GM04504 (cell line): Measurements from ENCODE around the gene DNAJC15.
"Not testable (repeated sequence)": the region's sequence is repeated elsewhere in the genome, so short reads cannot be mapped to it uniquely, and the experiment has no call there.

Source experiments
- DNase-seq: peaks from one replicate; pipeline ENCODE4 v3.0.0-alpha.2; 2012; ENCODE audit warnings: low read depth

Gene DNAJC15

DNA sequence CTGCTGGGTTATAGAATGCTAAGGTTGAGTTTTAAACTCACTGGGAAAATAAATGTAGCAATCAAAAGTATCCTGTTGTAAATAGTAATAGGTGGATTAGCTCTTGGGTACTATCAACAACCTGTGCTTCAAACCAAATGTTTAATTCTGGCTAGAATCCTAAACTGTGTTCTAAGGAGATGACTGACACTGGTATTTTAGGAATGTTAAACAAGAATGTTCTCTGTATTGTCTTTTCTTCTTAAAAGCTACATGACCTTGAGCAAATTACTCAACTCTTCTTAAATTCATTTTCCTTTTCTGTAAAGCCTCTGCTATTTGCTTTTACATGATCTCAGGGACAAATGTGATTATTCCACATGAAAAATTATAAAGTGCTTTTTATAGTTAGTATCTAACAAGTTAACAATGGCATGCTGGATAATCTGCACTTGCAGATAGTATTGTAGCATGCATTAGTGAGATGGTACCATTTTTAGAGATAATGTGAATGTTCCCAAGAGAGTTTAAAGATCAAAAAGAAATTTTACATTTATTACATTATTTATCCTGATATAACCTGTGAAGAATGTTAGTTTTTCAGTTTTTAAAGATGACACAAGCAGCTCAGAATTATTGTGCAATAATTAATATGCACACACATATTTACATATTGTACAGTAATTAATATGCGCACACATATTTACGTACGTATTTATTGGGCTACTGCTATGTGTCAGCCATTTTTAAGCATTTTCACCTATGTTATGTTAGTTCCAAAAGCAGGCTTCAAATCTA, 17.7 kb upstream of the DNAJC15 start:
- DNase-seq = no peak

DNA sequence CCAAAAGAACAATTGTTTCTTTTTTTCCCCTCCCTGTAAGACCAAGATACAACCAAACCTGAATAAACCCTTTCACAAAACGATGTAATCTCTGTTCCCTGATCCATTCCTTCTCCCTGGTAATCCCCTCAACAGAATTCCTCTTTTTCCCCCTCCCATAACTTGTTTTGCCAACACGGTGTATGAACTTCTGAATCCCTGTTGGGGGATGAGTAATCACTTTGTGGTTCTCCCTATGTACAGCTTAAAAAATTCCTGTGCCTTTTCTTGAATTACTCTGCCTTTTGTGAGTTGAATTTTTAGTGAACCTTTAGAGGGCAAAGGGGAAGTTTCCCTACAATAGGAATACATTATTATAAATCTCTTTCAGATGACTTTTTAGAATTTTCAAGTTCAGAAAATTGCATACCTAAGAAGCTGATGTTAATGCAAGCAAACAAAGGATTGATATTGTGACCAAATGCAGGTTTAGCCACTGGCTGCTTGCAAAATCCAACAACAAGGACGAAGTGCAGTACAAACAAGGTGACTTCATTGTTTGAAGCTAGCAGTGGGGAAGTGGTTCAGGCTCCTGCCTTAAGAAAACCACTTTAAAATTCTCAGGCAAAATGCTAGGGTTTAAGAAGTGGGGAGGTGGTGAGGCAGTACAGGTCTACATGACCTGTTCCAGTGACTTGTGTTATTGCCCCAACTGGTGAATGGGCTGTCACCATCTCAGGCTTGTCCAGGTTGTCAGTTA, 16.3 kb upstream of the DNAJC15 start:
- no peak for DNase-seq

DNA sequence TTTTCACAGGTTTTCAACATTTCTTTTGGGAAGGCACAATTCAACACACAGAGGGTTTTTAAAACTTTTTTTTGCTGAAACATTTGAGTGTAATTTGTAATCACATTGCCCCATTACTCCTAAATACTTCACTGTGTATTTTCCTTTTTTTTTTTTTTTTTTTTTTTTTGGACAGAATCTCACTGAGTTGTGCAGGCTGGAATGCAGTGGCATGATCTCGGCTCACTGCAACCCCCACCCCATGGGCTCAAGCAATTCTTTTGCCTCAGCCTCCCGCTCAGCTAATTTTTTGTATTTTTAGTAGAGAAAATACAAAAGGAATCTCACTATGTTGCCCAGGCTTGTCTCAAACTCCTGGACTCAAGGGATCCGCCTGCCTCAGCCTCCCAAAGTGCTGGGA, 14.8 kb upstream of the DNAJC15 start:
- no peak for DNase-seq

DNA sequence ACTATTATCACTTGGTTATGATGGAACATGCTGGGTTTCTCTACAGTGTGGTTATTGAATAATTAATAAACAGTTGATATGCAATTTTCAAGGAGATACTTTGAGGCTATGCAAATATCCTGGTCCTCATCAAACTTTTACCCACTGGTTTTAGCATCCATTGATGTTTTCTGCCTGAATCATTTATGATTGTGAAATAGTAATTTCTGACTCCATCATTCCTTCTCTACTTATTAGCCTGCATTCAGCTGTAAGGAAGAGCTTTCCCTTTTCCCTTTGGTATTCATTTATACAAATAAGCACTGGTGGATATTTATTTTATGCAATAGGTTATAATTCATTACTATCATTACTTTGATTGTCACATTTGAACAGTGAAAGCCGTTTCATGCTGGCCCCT, 13.9 kb upstream of the DNAJC15 start:
- DNase-seq = no peak

DNA sequence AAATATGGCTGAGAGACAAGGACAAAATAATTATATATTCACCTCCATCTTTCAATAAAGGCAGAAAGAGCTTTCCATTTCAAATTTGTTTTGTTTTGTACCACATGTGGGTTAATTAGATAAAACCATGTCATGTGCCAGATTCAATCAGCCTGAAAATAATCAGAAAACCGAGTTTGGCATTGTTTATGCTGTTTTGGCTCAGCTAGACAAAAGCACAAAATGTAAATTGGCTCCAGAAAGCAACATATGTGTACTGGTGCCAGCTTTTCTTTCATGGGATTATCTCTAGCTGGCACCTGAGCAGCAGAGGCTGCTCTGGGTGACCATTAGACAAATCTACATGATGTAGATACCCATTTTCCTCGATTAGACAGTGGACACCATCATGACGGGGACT, 9.2 kb upstream of the DNAJC15 start:
- DNase-seq = no peak

DNA sequence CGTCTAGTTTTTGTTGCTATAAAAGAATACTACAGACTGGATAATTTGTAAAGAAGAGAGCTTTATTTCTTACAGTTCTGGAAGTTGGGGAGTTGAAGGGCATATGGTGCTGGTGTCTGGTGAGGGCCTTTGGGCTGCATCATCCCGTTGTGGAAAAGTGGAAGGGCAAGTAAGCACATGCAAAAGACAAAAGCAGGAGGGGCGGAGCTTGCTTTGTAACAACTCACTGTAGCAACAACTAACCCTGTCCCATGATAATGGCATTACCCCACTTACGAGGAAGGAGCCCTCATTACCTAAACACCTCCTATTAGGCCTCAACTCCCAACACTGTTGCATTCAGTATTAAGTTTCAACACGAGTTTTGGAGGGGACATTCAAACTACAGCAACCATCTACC, 7.2 kb upstream of the DNAJC15 start:
- DNase-seq = no peak

DNA sequence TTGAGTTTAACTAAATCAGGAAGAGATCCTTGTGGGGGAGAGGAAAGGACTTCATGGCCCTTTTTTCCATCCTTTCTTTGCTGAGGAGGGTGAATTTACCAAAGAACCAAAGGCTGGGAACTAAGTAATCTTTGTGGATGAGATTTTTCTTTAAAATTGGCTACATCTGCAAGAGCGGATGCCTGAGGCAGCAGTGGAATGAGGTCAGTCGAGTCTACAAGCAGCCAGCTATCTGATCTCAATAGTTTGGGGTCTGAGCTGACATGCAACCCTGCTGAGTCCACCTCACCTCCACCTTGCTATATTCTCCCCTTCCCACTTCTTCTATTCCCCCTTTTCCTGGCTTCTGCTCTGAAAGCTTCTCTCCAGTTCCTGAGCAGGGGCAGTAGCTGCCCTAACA, 3.6 kb upstream of the DNAJC15 start:
- no peak for DNase-seq

DNA sequence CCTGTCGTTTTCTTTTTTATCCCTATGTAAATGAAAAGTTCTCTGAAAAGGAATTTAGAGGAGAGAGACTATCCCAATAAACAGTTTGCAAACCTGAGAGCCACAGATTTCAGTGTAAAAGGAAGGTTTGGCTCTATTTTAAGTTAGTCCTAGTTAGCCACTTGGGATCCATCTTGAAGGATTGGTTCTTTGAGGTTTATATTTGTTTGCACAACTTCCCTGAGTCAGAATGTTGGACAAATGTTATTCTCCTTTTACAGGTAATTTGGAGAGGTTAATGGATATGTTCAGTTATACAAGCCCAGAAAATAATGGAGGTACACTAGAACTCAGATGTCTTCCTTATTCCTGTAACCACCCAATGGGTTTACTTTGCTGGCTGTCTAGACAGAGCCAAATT, 2.6 kb upstream of the DNAJC15 start:
- no peak for DNase-seq

DNA sequence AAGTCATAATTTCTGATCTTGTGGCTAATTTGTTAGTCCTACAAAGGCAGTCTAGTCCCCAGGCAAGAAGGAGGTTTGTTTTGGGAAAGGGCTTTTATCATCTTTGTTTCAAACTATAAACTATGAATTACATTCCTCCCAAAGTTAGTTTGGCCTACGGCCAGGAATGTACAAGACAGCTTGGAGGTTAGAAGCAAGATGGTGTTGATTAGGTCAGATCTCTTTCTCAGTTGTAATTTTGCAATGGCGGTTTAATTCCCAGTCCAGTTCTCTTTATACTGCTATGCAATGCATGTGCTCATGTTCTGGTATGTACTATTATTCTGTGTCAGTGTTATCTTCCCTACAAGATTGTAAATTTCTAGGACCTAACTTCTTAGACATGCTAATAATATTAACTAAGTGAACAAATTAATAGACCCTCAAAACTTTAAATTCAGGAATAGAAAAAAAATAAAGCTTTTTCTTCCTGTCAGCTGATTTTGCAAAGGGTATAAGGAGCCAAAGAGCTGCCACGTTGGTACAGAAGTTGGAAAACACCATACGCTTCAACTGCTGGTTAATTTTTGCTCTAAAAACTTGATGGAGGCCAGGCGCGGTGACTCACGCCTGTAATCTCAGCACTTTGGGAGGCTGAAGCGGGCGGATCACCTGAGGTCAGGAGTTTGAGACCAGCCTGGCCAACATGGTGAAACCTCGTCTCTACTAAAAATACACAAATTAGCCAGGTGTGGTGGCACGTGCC, 1.3 kb upstream of the DNAJC15 start:
- DNase-seq = peak; percentile 31

DNA sequence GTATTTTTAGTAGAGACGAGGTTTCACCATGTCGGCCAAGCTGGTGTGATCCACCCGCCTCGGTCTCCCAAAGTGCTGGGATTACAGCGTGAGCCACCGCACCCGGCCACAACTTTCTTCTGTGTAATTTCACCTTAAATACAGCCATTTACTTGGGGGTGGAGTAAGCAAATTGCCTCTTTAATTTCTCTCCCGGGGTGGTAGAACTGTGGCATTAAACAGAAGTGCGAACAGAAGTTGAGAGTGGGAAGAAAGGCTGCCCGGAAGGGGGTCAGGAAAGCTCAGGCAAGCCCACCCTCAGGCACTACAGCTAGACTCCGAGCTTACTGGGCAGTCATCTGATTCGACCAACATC, 475 bp upstream of the DNAJC15 start:
- DNase-seq = no peak

DNA sequence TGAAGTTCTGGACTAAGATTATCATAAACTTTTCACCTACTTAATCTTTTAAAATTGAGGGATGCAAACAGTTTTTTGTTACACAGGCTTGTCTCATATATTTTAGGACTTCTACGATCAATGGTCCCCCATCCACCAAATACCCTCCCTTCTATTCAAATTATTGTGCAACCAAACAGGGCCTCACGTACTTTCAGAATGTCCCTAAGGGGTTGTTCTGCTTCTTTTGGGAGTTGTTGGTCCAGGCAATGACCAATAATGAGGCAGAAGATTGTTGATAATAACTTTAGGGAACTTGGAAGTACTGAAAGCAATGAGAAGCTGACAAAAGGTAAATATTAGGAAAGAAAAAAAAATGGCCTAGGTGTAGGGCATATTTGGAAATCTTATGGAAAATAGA, 2.9 kb downstream of the DNAJC15 start:
- DNase-seq = no peak

DNA sequence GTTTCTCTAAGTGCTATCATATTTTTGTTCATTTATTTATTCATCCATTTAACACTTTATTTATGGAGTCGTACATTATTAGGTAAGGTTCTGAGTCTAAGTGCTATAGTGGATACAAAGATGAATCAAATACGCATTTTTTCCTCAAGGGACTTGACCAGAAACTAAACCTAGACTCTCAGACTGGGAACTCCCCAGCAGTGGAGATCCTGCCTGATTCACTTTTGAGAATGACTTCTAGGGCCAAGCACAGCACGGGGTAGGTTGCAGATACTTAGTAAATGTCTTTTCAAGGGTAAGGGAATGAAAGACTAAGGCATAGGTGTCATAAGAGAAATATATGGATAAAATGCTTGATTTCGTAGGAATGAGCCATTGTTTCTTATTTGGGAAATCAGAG, 7.2 kb downstream of the DNAJC15 start:
- no peak for DNase-seq

DNA sequence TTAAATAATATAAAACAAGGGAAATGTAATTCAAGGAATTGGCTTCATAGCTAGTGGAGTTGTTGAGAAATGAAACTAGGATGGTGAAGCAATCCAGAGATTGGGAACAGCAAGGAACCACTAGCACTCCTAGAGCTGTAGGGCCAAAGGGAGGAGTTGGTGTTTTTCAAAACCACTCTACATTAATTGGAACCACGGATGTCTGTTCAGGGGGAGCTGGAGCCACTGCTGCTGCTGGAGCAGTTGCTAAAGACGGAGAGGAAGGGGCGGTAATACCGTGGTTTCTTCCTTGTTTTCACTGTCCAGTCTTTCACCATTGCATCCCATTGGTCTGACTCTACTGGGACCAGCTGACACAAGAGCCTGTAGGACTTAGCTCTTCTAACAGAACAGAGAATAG, 8.5 kb downstream of the DNAJC15 start:
- no peak for DNase-seq

DNA sequence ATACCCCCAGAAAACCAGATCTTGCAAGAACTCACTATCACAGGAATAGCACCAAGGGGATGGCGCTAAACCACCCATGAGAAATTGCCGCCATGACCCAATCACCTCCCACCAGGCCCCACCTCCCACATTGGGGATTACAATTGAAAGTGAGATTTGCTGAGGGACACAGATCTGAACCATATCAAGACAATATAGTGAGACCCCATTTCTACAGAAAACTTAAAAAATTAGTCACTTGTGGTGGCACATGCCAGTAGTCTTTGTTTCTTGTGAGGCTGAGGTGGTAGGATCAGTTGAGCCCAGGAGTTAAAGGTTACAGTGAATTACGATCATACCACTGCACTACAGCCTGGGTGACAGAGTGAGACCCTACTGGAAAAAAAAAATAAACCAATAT, 9.7 kb downstream of the DNAJC15 start:
- no peak for DNase-seq

DNA sequence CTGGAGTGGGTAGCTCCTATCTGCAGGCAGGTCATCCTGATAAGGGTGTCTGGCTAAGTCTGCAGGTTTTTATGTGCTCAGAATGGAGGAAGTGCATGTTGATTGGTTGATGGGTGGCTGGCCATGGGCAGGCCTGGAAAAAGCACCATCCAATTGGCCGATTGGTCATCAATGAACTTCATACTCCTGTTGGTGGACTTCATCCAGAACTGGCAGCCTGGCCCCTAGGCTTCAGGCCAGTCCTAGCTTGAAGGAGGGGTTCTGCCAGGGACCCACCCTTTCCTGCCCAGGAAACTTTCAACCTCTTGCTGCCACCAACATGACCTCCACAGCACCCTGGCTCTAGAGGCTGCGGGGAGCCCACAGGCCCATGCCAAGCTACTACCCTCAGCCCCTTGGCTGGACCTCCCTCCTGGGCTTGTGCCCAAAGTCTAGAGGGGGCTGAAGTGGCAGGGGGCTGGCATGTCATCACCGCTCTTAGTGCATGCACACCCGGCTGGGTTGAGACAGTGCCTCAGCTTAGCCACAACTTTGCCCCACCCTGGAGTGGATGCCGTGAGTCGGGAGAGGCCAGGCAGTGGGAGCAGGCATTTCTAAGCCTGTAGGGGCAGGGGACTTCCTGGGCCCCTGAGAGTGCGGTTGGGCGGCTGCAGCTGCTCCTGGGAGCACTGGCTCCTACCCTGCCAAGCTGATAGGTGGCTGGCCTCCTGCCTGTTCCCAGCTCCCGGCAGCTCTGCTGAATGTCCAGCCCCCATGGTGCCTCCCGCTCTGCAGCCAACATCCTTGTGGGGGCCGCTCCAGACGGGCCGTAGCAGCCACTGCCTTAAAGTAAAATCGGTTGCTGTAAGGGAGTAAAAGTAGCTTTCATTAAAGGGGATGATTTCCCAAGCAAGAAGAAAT, 13.2 kb downstream of the DNAJC15 start:
- no peak for DNase-seq

DNA sequence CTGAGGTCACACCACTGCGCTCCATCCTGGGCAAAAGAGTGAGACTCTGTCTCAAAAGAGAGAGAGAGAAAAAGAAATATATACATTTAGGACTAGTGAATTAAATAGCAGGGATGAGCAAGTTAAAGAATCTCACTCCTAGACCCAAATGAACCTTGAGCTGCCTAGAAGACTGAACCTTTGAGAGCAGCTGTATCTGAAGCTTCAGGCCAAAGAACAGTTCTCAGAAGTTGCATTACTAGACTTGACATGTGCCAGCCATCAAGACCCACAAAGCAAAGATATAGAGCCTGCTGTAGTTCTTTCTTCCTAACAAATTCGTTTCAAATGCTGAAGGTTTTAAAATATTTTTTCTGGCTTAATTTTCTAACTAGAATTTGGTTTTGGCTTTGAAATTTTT, 16.6 kb downstream of the DNAJC15 start:
- no peak for DNase-seq

DNA sequence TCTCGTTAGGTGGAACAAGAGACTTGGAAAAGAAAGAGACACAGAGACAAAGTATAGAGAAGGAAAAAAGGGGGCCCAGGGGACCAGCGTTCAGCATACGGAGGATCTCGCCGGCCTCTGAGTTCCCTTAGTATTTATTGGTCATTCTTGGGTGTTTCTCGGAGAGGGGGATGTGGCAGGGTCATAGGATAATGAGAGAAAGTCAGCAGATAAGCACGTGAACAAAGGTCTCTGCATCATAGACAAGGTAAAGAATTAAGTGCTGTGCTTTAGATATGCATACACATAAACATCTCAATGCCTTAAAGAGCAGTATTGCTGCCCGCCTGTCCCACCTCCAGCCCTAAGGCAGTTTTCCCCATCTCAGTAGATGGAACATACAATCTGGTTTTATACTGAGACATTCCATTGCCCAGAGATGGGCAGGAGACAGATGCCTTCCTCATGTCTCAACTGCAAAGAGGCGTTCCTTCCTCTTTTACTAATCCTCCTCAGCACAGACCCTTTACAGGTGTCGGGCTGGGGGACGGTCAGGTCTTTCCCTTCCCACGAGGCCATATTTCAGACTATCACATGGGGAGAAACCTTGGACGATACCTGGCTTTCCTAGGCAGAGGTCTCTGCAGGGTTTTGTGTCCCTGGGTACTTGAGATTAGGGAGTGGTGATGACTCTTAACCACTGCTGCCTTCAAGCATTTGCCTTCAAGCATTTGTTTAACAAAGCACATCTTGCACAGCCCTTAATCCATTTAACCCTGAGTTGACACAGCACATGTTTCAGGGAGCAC, 17.4 kb downstream of the DNAJC15 start:
- DNase-seq = not testable (repeated sequence)

DNA sequence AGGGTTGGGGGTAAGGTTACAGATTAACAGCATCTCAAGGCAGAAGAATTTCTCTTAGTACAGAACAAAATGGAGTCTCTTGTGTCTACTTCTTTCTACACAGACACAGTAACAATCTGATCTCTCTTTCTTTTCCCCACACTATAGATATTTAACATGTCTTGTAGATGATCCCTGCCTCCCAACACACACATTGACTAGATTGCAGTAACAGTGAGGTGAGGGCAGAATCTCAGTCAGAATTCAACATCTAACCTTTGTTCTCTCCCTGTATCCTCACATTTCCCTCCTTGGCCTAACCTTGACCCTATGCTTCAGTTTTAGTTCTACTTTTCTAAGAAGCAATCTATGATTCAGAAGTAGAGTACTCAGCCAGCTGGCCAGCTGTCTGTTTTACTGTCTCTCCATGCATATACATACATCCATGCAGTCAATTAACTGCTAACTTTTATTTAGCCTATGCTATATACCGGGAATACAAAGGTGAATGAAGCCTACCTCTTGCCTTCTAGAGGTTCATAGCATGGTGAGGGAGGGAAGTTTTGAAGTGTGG, 18.1 kb downstream of the DNAJC15 start:
- no peak for DNase-seq

DNA sequence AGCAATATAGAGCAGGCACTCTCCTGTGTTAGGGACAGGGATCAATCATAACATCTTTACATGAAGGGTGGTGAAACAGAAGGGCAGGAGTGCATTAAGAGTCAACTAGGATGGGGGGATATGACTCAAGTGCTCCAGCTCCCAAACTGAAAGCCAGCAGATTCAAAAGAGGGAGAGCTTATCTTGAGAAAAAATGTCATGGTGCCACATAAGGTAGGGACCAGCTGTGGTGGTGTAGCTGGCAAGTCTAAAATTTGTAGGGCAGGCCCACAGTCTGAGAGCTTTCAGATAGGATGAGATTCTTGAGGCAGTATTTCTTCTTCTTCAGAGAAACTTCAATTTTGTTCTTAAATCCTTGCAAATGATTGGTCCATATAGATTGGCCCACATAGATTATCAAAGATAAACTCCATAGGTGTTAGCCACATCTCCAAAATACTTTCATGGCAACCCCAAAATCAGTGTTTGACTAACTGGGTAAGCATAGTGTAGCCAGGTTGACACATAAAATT, 19.1 kb downstream of the DNAJC15 start:
- no peak for DNase-seq

DNA sequence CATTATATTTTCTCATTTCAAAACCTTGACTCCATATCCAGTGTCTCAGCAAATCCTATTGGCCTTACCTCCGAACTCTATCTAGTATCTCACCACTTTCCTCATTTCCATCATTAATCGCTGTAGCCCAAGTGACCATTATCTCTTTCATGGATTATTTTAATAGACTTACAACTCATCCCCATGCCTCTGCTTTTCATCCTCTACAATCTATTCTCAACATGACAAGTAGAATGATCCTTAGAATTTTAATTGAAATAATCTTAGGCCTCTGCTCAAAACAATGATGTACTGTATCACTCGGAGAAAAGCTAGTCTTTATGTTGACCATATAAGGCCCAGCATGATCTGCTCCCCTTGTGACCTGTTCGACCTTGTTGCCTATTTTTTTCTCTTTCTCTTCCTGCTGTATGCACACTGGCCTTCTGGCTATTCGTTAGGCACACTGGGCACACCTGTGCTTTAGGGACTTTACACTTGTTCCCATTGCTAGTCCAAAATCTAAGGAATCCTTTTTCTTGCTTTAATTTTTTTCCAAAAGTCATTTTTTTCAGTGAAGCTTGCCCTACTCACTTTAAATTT, 21.4 kb downstream of the DNAJC15 start:
- DNase-seq = no peak
